Effector memory CD4-positive, alpha-beta T cell (primary cell): ENCODE measurements around the gene USP17L20.
"Not testable (repeated sequence)": the region's sequence is repeated elsewhere in the genome, so short reads cannot be mapped to it uniquely, and the experiment has no call there.

ENCODE experiments used
- DNase-seq, 3 donors: peaks; one replicate each; pipeline ENCODE4 v3.0.0-alpha.2; 2020
- H3K27ac ChIP-seq: 2 replicates; pipeline ENCODE4 v1.7.0; 2013; ENCODE audit warnings: mild to moderate bottlenecking, low read length, moderate library complexity; ENCODE audit not compliant: insufficient read depth, poor library complexity, severe bottlenecking
- H3K27me3 ChIP-seq: replicated peaks from 2 replicates; pipeline ENCODE4 v1.7.0; 2013; ENCODE audit warnings: mild to moderate bottlenecking, low read length; ENCODE audit not compliant: insufficient read depth, control insufficient read depth, poor library complexity, severe bottlenecking
- H3K36me3 ChIP-seq: 2 replicates; pipeline ENCODE4 v1.7.0; 2013; ENCODE audit warnings: mild to moderate bottlenecking, low read length, moderate library complexity; ENCODE audit not compliant: control insufficient read depth, insufficient read depth
- H3K4me1 ChIP-seq: 2 replicates; pipeline ENCODE4 v1.7.0; 2013; ENCODE audit warnings: low read length, mild to moderate bottlenecking; ENCODE audit not compliant: control insufficient read depth, insufficient read depth, poor library complexity, severe bottlenecking
- H3K4me3 ChIP-seq: 2 replicates; pipeline ENCODE4 v1.7.0; 2013; ENCODE audit warnings: low read length, low read depth, mild to moderate bottlenecking; ENCODE audit not compliant: insufficient read depth, poor library complexity, severe bottlenecking
- H3K9me3 ChIP-seq: 2 replicates; pipeline ENCODE4 v1.7.0; 2013; ENCODE audit warnings: mild to moderate bottlenecking, low read length, moderate library complexity; ENCODE audit not compliant: control insufficient read depth
- total RNA-seq, 3 donors: gene quantifications; one replicate each; lab custom pipeline; 2026; lab: John Stamatoyannopoulos, UW

The USP17L20 gene, protein sequence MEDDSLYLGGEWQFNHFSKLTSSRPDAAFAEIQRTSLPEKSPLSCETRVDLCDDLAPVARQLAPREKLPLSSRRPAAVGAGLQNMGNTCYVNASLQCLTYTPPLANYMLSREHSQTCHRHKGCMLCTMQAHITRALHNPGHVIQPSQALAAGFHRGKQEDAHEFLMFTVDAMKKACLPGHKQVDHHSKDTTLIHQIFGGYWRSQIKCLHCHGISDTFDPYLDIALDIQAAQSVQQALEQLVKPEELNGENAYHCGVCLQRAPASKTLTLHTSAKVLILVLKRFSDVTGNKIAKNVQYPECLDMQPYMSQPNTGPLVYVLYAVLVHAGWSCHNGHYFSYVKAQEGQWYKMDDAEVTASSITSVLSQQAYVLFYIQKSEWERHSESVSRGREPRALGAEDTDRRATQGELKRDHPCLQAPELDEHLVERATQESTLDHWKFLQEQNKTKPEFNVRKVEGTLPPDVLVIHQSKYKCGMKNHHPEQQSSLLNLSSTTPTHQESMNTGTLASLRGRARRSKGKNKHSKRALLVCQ
- total RNA-seq: 0 reads per million in 3 donors

DNA sequence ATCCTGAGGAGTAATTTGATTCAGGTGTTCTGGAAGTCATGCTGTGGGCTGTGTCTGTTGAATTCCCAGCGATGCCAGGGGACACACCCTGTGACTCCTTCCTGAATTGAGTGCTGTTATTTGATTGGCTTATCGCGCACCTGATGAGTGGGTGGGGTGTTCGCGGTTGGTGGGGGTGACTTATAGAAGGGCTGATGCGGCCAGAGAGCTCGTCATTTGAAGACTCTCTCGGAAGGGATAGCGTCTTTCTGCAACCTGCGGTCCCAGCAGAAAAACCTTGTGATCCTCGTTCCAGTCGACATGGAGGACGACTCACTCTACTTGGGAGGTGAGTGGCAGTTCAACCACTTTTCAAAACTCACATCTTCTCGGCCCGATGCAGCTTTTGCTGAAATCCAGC lies at the start of gene USP17L20:
Gene USP17L20 (plus strand): TSS at position 301 of the 400 bp plus-strand sequence. CDS start 0 bp downstream, at position 301.
- DNase-seq, H3K27ac ChIP-seq, H3K9me3 ChIP-seq, H3K4me1 ChIP-seq, H3K4me3 ChIP-seq, H3K36me3 ChIP-seq, H3K27me3 ChIP-seq: not testable (repeated sequence)

DNA sequence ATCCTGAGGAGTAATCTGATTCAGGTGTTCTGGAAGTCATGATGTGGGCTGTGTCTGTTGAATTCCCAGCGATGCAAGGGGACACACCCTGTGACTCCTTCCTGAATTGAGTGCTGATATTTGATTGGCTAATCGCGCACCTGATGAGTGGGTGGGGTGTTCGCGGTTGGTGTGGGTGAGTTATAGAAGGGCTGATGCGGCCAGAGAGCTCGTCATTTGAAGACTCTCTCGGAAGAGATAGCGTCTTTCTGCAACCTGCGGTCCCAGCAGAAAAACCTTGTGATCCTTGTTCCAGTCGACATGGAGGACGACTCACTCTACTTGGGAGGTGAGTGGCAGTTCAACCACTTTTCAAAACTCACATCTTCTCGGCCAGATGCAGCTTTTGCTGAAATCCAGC lies 47.6 kb upstream of the USP17L20 start, which contains the start of gene USP17L10:
Gene USP17L10 (plus strand): TSS at position 301 of the 400 bp plus-strand sequence. CDS start 0 bp downstream, at position 301.
- H3K4me1 ChIP-seq, H3K27me3 ChIP-seq, H3K4me3 ChIP-seq, H3K36me3 ChIP-seq, DNase-seq, H3K9me3 ChIP-seq, H3K27ac ChIP-seq: not testable (repeated sequence)

DNA sequence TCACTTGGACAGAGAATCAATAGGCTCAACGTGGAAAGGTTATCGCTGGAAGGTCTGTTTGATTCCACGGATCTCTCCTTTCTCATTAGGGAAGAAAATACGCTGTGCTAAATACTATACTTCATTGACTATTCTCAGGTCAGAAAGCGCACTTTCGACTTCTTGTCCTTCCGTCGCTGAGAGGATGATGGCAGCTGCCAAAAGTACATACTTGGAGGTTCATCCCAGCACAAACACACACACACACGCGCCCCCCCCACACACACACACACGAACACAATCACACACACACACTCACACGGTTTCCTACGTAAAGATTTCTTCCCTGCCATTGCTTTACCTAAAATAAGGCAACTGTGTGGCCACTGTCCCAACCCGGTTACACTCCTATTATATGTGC lies 43.2 kb upstream of the USP17L20 start:
- not testable (repeated sequence) for H3K36me3 ChIP-seq, H3K27me3 ChIP-seq, H3K4me3 ChIP-seq, H3K27ac ChIP-seq, H3K9me3 ChIP-seq, DNase-seq, H3K4me1 ChIP-seq

DNA sequence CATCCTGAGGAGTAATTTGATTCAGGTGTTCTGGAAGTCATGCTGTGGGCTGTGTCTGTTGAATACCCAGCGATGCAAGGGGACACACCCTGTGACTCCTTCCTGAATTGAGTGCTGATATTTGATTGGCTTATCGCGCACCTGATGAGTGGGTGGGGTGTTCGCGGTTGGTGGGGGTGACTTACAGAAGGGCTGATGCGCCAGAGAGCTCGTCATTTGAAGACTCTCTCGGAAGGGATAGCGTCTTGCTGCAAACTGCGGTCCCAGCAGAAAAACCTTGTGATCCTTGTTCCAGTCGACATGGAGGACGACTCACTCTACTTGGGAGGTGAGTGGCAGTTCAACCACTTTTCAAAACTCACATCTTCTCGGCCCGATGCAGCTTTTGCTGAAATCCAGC lies 42.8 kb upstream of the USP17L20 start, which contains the start of gene USP17L11:
Gene USP17L11 (plus strand): TSS at position 301 of the 400 bp plus-strand sequence. CDS start 0 bp downstream, at position 301.
- not testable (repeated sequence) for H3K36me3 ChIP-seq, H3K27ac ChIP-seq, H3K4me3 ChIP-seq, H3K4me1 ChIP-seq, H3K9me3 ChIP-seq, H3K27me3 ChIP-seq, DNase-seq

DNA sequence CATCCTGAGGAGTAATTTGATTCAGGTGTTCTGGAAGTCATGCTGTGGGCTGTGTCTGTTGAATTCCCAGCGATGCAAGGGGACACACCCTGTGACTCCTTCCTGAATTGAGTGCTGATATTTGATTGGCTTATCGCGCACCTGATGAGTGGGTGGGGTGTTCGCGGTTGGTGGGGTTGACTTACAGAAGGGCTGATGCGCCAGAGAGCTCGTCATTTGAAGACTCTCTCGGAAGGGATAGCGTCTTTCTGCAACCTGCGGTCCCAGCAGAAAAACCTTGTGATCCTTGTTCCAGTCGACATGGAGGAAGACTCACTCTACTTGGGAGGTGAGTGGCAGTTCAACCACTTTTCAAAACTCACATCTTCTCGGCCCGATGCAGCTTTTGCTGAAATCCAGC lies 38.1 kb upstream of the USP17L20 start, which contains the start of gene USP17L12:
Gene USP17L12 (plus strand): TSS at position 301 of the 400 bp plus-strand sequence. CDS start 0 bp downstream, at position 301.
- not testable (repeated sequence) for H3K4me3 ChIP-seq, H3K36me3 ChIP-seq, H3K9me3 ChIP-seq, H3K4me1 ChIP-seq, DNase-seq, H3K27me3 ChIP-seq, H3K27ac ChIP-seq

DNA sequence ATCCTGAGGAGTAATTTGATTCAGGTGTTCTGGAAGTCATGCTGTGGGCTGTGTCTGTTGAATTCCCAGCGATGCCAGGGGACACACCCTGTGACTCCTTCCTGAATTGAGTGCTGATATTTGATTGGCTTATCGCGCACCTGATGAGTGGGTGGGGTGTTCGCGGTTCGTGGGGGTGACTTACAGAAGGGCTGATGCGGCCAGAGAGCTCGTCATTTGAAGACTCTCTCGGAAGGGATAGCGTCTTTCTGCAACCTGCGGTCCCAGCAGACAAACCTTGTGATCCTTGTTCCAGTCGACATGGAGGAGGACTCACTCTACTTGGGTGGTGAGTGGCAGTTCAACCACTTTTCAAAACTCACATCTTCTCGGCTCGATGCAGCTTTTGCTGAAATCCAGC lies 33.3 kb upstream of the USP17L20 start, which contains the start of gene USP17L13:
Gene USP17L13 (plus strand): TSS at position 301 of the 400 bp plus-strand sequence. CDS start 0 bp downstream, at position 301.
- H3K4me1 ChIP-seq, H3K9me3 ChIP-seq, H3K36me3 ChIP-seq, DNase-seq, H3K4me3 ChIP-seq, H3K27me3 ChIP-seq, H3K27ac ChIP-seq: not testable (repeated sequence)

DNA sequence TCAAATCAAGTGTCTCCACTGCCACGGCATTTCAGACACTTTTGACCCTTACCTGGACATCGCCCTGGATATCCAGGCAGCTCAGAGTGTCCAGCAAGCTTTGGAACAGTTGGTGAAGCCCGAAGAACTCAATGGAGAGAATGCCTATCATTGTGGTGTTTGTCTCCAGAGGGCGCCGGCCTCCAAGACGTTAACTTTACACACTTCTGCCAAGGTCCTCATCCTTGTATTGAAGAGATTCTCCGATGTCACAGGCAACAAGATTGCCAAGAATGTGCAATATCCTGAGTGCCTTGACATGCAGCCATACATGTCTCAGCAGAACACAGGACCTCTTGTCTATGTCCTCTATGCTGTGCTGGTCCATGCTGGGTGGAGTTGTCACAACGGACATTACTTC lies 27.7 kb upstream of the USP17L20 start:
- not testable (repeated sequence) for H3K4me1 ChIP-seq, H3K27ac ChIP-seq, H3K36me3 ChIP-seq, H3K4me3 ChIP-seq, H3K27me3 ChIP-seq, H3K9me3 ChIP-seq, DNase-seq

DNA sequence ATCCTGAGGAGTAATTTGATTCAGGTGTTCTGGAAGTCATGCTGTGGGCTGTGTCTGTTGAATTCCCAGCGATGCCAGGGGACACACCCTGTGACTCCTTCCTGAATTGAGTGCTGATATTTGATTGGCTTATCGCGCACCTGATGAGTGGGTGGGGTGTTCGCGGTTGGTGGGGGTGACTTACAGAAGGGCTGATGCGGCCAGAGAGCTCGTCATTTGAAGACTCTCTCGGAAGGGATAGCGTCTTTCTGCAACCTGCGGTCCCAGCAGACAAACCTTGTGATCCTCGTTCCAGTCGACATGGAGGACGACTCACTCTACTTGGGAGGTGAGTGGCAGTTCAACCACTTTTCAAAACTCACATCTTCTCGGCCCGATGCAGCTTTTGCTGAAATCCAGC lies 23.8 kb upstream of the USP17L20 start, which contains the start of gene USP17L15:
Gene USP17L15 (plus strand): TSS at position 301 of the 400 bp plus-strand sequence. CDS start 0 bp downstream, at position 301.
- not testable (repeated sequence) for H3K36me3 ChIP-seq, DNase-seq, H3K9me3 ChIP-seq, H3K4me1 ChIP-seq, H3K27me3 ChIP-seq, H3K27ac ChIP-seq, H3K4me3 ChIP-seq

DNA sequence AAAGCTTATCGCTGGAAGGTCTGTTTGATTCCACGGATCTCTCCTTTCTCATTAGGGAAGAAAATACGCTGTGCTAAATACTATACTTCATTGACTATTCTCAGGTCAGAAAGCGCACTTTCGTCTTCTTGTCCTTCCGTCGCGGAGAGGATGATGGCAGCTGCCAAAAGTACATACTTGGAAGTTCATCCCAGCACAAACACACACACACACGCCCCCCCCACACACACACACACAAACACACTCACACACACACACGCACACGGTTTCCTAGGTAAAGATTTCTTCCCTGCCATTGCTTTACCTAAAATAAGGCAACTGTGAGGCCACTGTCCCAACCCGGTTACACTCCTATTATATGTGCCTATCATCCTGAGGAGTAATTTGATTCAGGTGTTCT lies 19.5 kb upstream of the USP17L20 start:
- not testable (repeated sequence) for H3K4me3 ChIP-seq, H3K36me3 ChIP-seq, H3K9me3 ChIP-seq, H3K4me1 ChIP-seq, DNase-seq, H3K27me3 ChIP-seq, H3K27ac ChIP-seq

DNA sequence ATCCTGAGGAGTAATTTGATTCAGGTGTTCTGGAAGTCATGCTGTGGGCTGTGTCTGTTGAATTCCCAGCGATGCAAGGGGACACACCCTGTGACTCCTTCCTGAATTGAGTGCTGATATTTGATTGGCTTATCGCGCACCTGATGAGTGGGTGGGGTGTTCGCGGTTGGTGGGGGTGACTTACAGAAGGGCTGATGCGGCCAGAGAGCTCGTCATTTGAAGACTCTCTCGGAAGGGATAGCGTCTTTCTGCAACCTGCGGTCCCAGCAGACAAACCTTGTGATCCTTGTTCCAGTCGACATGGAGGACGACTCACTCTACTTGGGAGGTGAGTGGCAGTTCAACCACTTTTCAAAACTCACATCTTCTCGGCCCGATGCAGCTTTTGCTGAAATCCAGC lies 14.3 kb upstream of the USP17L20 start, which contains the start of gene USP17L17:
Gene USP17L17 (plus strand): TSS at position 301 of the 400 bp plus-strand sequence. CDS start 0 bp downstream, at position 301.
- H3K4me3 ChIP-seq, DNase-seq, H3K27ac ChIP-seq, H3K27me3 ChIP-seq, H3K4me1 ChIP-seq, H3K9me3 ChIP-seq, H3K36me3 ChIP-seq: not testable (repeated sequence)
